ENCODE results near the gene NAV3.

DNA sequence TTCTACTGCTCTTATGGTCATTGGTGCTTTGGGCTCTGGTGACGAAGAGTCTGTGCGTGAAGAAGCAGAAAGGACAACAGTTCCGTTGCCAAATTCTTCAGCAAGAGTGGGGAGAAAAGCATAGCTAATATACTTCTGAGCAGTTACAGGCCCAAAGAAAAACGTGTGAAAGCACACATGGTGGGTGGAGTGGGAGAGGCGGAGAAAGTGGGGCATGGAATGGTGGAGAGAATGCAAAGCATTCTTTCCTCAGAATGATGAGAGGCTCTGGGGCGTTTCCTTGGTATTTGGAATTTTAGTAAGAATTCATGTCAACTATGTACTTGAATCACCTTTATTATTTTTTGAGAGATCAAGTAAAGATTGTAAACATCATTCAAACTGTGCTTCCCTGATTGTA is 396.1 kb downstream of the NAV3 start:
- TF ChIP-seq, protein P1, sequence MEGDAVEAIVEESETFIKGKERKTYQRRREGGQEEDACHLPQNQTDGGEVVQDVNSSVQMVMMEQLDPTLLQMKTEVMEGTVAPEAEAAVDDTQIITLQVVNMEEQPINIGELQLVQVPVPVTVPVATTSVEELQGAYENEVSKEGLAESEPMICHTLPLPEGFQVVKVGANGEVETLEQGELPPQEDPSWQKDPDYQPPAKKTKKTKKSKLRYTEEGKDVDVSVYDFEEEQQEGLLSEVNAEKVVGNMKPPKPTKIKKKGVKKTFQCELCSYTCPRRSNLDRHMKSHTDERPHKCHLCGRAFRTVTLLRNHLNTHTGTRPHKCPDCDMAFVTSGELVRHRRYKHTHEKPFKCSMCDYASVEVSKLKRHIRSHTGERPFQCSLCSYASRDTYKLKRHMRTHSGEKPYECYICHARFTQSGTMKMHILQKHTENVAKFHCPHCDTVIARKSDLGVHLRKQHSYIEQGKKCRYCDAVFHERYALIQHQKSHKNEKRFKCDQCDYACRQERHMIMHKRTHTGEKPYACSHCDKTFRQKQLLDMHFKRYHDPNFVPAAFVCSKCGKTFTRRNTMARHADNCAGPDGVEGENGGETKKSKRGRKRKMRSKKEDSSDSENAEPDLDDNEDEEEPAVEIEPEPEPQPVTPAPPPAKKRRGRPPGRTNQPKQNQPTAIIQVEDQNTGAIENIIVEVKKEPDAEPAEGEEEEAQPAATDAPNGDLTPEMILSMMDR (IDR thresholded peaks at IDR 0.05; ENCODE audit: low read length): no peak
- TF ChIP-seq EZH2phosphoT487 (IDR thresholded peaks at IDR 0.05; ENCODE audit: low read length) (no peak), EZH2 (optimal IDR thresholded peaks at IDR 0.05; ENCODE audit: low read depth, low read length) (no peak)
